OCI-LY3 (cell line): ENCODE data around the gene ZNF548.

Experiments
- H2AFZ ChIP-seq: fragments of 200-600, 300-600 bp; shearing (Covaris generic); 2 replicates; pipeline ENCODE4 v1.6.0; 2014; ENCODE audit warnings: antibody characterized with exemption, low read depth, low read length
- H3K27ac ChIP-seq: fragments of 200-600, 300-600 bp; sonication (generic); 2 replicates; pipeline ENCODE4 v1.5.1; 2014; ENCODE audit warnings: mild to moderate bottlenecking, low read length, moderate library complexity, mixed read lengths
- H3K27me3 ChIP-seq: fragments of 200-600, 300-600 bp; sonication (generic); 2 replicates; pipeline ENCODE4 v1.6.1; 2014; ENCODE audit warnings: low read depth, low read length, mixed read lengths
- H3K36me3 ChIP-seq: fragments of 200-600, 300-600 bp; sonication (generic); replicated peaks from 2 replicates; pipeline ENCODE3; 2014; ENCODE audit warnings: low read depth, low read length, mixed read lengths
- H3K4me1 ChIP-seq: fragments of 300-600, 200-600 bp; sonication (generic); 2 replicates; pipeline ENCODE4 v1.6.1; 2014; ENCODE audit warnings: low read length, mixed read lengths
- H3K4me2 ChIP-seq: fragments of 200-600, 300-600 bp; sonication (generic); 2 replicates; pipeline ENCODE4 v1.6.1; 2014; ENCODE audit warnings: low read length, mixed read lengths
- H3K4me3 ChIP-seq: fragments of 300-600, 200-600 bp; sonication (generic); 2 replicates; pipeline ENCODE4 v1.5.1; 2014; ENCODE audit warnings: antibody characterized with exemption, mild to moderate bottlenecking, low read length, moderate library complexity
- H3K79me2 ChIP-seq: fragments of 300-600, 200-600 bp; shearing (Covaris generic); 2 replicates; pipeline ENCODE4 v1.6.1; 2014; ENCODE audit warnings: mild to moderate bottlenecking, low read length, mixed read lengths
- H3K9ac ChIP-seq: fragments of 300-600, 200-600 bp; shearing (Covaris generic); 2 replicates; pipeline ENCODE4 v1.6.0; 2014; ENCODE audit warnings: mild to moderate bottlenecking, low read length, moderate library complexity
- H3K9me3 ChIP-seq: fragments of 200-600, 300-600 bp; shearing (Covaris generic); 2 replicates; pipeline ENCODE4 v1.6.1; 2014; ENCODE audit warnings: low read length, mixed read lengths; ENCODE audit not compliant: insufficient read depth
- H4K20me1 ChIP-seq: fragments of 200-600, 300-600 bp; sonication (generic); 2 replicates; pipeline ENCODE4 v1.6.1; 2016; ENCODE audit warnings: low read length, mixed read lengths; ENCODE audit not compliant: insufficient read depth
- CTCF ChIP-seq: fragments of 200-600, 300-600 bp; sonication (generic); IDR thresholded peaks from 2 replicates; pipeline ENCODE4 v1.5.1; 2014; ENCODE audit warnings: antibody characterized with exemption, low read length, low read depth
- EZH2phosphoT487 ChIP-seq: fragments of 200-600 bp; shearing (Covaris generic); IDR thresholded peaks from 2 replicates; pipeline ENCODE4 v1.6.1; 2018; ENCODE audit warnings: antibody characterized with exemption, mixed run types, low read depth

Gene ZNF548

GRCh38 chr19:57380923-57381322, 8.7 kb upstream of the ZNF548 start:
- Histone ChIP-seq H3K27ac (peak overlapping the region; percentile 78), H3K9ac (peak overlapping the region; percentile 23; the same call in 1 of the 2 replicates), H3K27me3 (no peaks in the 10 kb centered on the region), H3K9me3 (peaks cover 32% of the 10 kb centered on the region), H2AFZ (peak overlapping the region; percentile 26; the same call in 1 of the 2 replicates), H3K4me2 (peak overlapping the region; percentile 53), H3K4me3 (peak overlapping the region; percentile 32), H3K4me1 (peaks cover 21% of the 10 kb centered on the region), H4K20me1 (no peaks in the 10 kb centered on the region), H3K36me3 (peaks cover 38% of the 10 kb centered on the region), H3K79me2 (no peaks in the 10 kb centered on the region)
- TF ChIP-seq EZH2phosphoT487: no peak
- TF ChIP-seq CTCF: no peak

GRCh38 chr19:57382806-57383488, 6.7 kb upstream of the ZNF548 start:
- Histone ChIP-seq H3K79me2 (no peaks in the 10 kb centered on the region), H3K4me3 (no peak overlapping the region), H3K4me2 (no peak overlapping the region), H3K27me3 (no peaks in the 10 kb centered on the region), H3K4me1 (peaks cover 21% of the 10 kb centered on the region), H3K36me3 (peaks cover 22% of the 10 kb centered on the region), H3K9me3 (peaks cover 18% of the 10 kb centered on the region; the same call in 1 of the 2 replicates), H4K20me1 (no peaks in the 10 kb centered on the region), H2AFZ (no peak overlapping the region), H3K9ac (no peak overlapping the region), H3K27ac (no peak overlapping the region)
- TF ChIP-seq CTCF (no peak), EZH2phosphoT487 (no peak)

- peaks cover 42% of the 10 kb centered on the region for H3K79me2 ChIP-seq
- H3K27ac ChIP-seq: peak overlapping the region; percentile 55
Measured at GRCh38 chr19:57389194-57389729, 392 bp upstream of the ZNF548 start.

More at GRCh38 chr19:57389194-57389729, 392 bp upstream of the ZNF548 start:
- TF ChIP-seq CTCF (no peak), EZH2phosphoT487 (no peak)
- H4K20me1 ChIP-seq: 0 out of 2 replicates have a peak, but pooled peaks cover 6% of the 10 kb centered on the region
- H3K27me3 ChIP-seq: no peaks in the 10 kb centered on the region
- peak overlapping the region; percentile 87 for H3K4me3 ChIP-seq
- peaks cover 22% of the 10 kb centered on the region for H3K4me1 ChIP-seq
- peak overlapping the region; percentile 64 for H3K4me2 ChIP-seq
- peak overlapping the region; percentile 80 for H2AFZ ChIP-seq
- no peaks in the 10 kb centered on the region for H3K9me3 ChIP-seq
- H3K36me3 ChIP-seq: peaks cover 13% of the 10 kb centered on the region
- peak overlapping the region; percentile 56 for H3K9ac ChIP-seq
